HG03135 (cell line): ENCODE results near the gene ATAD2B.

Experiments
- ATAC-seq: cut with Tn5 transposase; IDR thresholded peaks from one replicate; pipeline ENCODE4 v1.9.1; 2021; ENCODE audit warnings: mild to moderate bottlenecking, moderate library complexity; ENCODE audit not compliant: unreplicated experiment

ATAD2B gene

GRCh38 chr2:23705771-23706612 lies 220.9 kb downstream of the ATAD2B start:
- no peak for ATAC-seq

- ATAC-seq: no peak
Measured at GRCh38 chr2:23703583-23704385, 223.1 kb downstream of the ATAD2B start.

GRCh38 chr2:23703037-23703582 lies 223.8 kb downstream of the ATAD2B start:
- ATAC-seq: no peak

GRCh38 chr2:23700627-23701026 lies 226.3 kb downstream of the ATAD2B start:
- ATAC-seq: no peak

- ATAC-seq: no peak
Measured at GRCh38 chr2:23699580-23699925, 227.4 kb downstream of the ATAD2B start.

- no peak for ATAC-seq
Measured at GRCh38 chr2:23698721-23699579, 228.0 kb downstream of the ATAD2B start.
